Stimulated activated CD8-positive, alpha-beta memory T cell treated with anti-CD3 and anti-CD28 coated beads, Interleukin-7, amount 100 ng/mL, for 4 hours (primary cell): ENCODE results near the gene TMCC1.
A peak's percentile ranks its signal among the peaks of the same experiment; 100 is the strongest.

Experiments used
- DNase-seq, 2 donors: peaks; one replicate each; pipeline ENCODE4 v3.0.0-alpha.2; 2020; ENCODE audit warnings: low read depth in 2 of 2

Gene TMCC1

GRCh38 chr3:129609591-129610182 lies 283.8 kb downstream of the TMCC1 start:
- DNase-seq = no peak

GRCh38 chr3:129608936-129609590 lies 284.4 kb downstream of the TMCC1 start:
- DNase-seq = no peak

DNA sequence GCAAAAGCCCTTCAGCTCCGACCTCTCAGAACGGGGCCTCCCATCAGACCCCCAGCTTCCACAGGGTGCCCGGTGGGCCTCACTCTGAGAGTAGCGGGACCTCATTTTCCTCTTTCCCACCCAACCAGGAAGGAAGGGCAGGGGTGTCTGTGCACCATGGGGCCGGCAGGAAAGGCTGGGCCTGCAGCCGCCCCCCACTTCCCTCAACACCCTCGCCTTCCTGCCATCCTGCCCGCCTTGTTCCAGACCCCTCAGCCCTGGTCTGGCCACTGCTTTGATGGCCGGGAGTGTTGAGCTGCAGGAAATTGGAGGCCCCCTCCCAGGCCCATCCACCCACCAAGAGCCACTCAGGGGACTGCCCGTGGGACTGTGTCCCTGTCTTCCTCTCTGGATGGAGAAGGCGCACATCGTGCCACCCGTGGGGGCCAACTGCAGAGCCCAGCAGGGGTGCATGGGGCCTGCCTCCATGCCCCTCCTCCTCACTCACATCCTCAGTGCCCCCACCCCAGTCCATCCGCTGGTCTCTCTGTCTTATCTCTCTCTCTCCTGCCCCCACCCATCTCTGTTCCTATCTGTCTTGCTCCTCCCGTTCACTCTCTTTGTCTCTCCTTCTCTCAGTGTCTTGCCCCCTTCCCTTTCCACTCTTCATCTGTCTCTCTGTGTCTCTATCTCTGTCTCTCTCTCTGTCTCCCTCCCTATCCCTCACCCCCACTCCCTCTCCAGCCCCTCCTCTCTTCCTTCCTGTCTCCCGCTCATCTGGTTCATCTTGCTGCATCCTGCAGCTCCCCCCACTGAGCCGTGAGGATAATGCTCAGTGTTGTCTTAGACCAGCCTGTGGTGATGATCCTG lies 285.2 kb downstream of the TMCC1 start:
- DNase-seq = no peak

- DNase-seq = no peak
Observed at GRCh38 chr3:129607391-129608068, 286.0 kb downstream of the TMCC1 start.

DNA sequence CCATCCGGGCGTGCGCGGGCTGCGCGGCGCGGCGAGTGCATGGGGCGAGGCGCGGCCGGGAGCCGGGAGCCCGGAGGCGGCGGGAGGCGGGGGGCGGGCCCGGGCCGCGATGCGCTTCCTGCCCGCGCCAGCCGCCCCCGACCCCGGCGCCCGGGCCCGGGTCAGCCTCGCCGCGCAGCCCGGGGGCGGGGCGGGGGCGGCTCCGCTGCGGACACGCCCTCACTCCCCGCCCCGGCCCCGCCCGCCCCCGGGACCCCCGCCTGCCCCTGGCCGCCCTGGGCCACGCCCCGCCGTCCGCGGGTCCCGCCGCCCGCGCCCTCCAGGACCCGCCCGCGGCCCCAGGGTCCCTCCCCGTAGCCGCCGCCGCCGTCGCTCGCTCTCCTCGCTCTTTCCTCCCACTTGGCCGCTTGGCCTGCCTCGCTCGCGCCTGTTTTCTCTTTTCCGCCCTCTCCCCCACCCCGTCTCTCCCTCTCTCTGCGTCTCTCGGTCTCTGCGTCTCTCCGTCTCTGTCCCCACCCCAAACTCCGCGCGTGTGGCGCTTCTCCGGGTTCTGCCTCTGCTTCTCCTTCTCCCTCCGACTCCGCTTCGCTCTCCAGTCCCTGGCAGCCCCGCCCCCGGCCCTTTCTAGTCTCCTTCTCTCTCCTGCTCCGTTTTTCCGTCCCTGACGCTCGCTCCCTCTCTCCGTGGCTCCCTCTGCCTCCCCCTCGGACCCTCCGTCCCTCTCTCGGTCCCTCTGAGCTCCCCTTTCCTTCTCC lies 286.7 kb downstream of the TMCC1 start, which contains the start of gene PLXND1:
Gene PLXND1, minus strand, starts transcription at position 41 of the 755 bp plus-strand sequence. Its CDS starts 37 bp downstream, at position 4.
- DNase-seq = peak in 1 of 2 donors; percentile 58

GRCh38 chr3:129605922-129606635 lies 287.4 kb downstream of the TMCC1 start:
- DNase-seq = no peak

- peak in 1 of 2 donors; percentile 42 for DNase-seq
Observed at GRCh38 chr3:129605203-129605921, 288.1 kb downstream of the TMCC1 start.

DNA sequence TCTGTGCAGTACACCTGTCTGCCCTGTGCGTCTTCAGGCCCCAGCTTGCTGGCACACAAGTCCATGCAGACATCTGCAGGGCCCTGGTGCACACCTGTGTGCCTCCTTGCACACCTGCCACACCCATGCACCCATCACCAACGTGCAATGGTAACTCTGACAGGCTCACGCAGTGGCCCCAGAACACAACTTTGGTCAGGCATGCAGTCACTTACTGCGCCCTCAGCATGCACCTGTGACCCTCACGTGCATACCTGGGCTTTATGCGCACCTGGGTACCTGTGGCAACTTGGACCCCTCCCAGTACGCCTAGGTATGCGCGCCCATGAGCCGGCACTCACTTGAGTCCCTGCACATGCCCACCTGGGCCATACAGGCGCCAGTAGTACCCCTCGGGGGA lies 288.7 kb downstream of the TMCC1 start:
- DNase-seq = no peak

DNA sequence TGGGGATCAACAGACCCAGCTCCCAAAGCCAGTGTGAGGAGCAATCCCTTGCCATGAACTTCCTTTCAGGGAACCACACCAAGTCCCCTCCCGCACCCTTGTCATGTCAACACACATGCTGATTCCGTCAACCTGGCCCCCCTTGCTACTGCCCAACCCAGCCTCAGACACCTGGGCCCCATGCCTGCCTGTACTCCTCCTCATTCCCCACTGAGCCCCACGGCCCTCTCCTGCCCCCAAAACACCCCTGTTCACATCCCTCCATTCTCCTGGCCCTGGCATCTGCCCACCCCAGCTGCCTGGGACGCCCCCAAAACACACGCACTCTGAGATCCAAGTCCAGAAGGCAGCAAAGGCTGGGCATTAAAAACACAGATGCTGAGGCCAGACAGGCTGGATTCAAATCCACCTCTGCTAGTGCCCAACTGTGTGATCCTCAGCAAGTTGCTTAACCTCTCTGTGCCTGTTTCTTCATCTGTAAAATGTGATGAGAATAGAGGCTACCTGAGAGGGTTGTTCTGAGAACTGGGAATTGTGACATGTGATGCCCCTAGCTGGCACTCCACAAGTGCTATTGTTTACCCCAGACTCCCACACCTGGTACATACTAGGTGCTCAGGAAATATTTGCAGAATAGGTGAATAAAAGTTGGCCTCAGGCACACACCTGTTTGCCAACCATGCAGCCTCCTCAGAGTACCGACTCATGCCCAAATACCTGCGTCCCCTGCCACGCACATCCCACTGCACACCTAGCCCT lies 289.3 kb downstream of the TMCC1 start:
- no peak for DNase-seq

DNA sequence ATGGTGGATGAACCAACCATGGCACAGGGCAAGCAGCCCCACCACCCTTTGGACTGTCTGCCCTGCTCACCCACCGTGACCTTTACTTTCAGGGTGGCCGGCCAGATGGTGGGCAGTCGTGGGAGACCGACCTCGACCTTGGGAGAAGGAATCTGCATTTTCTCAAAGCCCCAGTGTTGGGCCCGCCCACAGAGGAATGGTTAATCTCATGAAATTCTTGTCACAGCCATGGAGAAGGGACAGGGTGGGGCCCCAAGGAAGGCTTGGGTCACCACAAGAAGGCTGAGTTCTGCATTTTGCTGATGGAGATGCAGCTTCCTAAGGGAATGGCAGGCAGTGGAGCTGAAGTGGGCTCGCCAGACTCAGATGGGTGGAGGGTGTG lies 290.0 kb downstream of the TMCC1 start:
- DNase-seq = no peak

DNA sequence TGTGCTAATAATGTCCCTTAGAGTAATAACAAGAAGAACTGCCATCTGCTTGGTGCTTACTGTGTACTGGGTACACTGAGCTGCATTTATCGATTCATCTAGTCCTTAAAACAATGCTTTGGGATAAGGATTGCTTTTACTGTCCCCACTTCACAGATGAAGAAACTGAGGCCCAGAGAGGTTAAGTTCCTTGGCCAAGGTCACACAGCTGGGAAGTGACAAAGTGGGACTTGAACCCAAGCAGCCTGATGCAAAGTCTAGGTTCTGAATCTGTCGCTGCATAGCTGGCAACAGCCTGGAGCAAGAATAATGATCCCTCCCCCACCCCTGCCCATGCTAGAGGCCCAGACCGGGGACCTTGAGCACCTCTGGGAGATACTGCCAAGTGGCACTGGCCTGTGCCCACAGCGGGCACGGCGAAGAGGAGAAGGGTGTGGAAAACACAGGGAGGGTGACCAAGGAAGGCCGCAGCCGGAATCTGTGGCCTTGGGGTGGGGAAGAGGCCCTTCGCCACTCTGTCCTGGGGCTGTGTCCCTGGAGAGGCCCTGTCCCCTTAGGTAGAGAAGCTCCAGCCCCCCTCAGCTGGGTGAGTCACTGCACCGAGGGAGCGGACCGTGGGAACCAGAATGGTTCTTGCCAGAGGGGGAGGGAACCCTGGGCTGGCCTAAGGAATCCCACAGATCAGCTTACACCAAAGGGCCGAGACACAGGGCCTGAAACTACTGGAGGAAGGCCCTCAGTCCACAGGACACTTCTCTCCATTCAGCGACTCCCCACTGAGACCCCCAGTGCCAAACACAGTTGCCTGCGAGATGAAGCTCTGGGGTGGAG lies 290.6 kb downstream of the TMCC1 start:
- DNase-seq = no peak

DNA sequence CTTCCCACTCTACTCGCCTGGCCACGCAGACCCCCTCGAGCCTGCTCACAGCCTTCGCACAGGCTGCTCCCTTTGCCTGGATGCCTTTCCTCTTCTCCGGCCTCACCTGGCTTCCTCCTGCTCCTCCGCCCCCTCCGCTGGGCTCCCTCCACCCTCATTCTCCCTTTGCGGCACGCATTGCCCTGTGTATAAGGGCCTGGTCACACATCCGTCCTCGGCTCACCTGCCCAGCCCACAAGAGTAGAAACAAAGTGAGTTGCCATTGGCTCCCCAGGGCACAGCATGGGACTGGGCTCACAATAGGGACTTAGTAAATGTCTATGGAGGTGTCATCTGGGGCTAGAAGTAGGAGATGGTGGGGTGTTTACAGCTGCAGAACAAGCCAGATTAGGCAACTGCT lies 291.2 kb downstream of the TMCC1 start:
- DNase-seq = no peak

DNA sequence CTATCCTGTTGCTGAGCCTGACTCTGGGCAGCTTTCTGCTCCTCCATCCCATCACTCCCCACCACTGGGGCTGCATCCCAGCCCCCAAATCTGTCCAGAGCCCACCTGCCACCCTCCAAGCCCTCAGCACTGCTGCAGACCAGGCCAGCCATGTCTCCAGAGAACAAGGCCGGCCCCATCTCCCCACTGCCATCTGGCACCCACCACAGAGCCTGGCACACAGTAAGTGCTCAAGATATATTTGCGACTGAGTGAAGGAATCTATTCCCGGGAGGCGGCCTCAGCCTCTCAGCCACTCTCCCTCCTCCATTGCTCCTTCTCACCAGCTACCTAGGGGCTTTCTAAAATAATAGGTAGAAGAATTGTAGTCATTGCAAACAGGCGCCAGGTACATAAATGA lies 291.8 kb downstream of the TMCC1 start:
- DNase-seq = no peak

GRCh38 chr3:129600348-129600747 lies 293.2 kb downstream of the TMCC1 start:
- no peak for DNase-seq

DNA sequence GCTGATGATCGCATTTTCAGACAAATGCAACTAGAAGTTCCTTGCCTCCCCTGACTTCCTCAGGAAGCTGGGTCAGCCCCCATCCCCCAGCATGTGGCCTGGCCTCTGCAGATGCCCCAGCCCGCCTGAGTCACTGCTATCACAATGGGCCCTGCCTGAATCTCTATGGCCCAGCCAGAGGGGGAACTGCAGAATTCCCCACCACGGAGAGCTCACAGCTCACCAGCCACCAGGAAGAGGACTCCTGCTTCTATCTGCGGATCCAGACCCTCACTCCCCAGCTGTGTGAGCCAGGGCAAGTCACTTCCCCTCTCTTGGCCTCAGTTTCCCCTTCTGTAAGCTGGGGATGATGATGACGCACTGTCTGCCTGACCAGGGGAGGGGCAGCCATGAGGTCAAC lies 293.9 kb downstream of the TMCC1 start:
- DNase-seq = no peak

GRCh38 chr3:129599073-129599472 lies 294.4 kb downstream of the TMCC1 start:
- DNase-seq = no peak

DNA sequence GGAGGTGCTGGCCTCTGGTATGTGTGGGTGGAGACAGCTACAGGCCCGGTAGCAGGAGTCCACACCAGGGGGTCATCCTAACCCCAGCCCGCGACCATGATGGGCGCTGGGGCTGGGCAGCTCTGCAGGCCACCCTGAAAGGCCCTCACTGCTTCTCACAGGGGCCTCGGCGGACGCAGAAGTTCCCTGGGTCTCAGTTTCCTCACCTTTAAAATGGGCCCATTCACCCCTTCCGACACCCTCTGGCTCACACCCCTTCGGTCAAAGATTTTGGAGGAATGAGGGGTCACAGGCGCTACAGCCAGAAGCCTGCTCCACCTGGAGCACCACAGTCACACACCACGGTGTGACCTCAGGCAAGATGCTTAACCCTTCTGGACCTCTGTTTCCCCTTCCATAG lies 295.0 kb downstream of the TMCC1 start:
- DNase-seq = no peak

DNA sequence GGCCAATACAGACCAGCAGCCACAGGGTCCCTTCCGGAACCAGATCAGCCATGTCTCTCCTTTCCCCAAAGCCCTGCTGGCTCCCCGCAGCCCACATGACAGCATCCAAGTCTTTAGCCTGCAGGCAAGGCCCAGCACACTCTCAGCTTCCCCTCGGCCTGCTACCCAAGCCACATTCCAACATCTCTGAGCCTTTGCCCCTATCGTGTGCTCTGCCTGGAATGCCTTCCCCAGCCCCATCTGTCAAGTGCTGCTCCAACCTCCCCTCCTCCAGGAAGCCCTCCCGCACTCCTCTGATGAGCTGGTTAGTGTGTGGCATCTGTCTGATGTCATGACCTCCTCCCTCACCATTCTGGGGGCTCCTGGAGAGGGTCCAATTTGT lies 295.5 kb downstream of the TMCC1 start:
- no peak for DNase-seq
